IMR-90 (cell line): Measurements from ENCODE around the gene PRKAG2. TPM values are rescaled to one million over a fixed set of nuclear protein-coding genes. Genes with fewer than 3 reads are reported as not detected.

Experiments used
- ATAC-seq: fragments of 200-7000 bp; cut with Tn5 transposase; 2 replicates; pipeline ENCODE4 v1.9.1; 2020; ENCODE audit warnings: low read depth, mild to moderate bottlenecking, moderate library complexity
- BruUV-seq: library from RNA; stranded (reverse); fragments of 400-500 nt; replicated peaks from 2 replicates; lab custom pipeline; 2021; lab: Mats Ljungman, UMichigan
- CTCF ChIA-PET: fragments of 300-600 bp; formaldehyde crosslinking; extraction: SDS; loops from one replicate; lab custom pipeline; 2021; ENCODE audit warnings: antibody characterized with exemption; lab: Yijun Ruan, JAX
- POLR2A ChIA-PET: fragments of 300-600 bp; sonication (Branson Sonifier 250); formaldehyde crosslinking; loops from one replicate; lab custom pipeline; 2022; ENCODE audit warnings: antibody characterized with exemption; ENCODE audit not compliant: unreplicated experiment; lab: Charles Lee
- DNase-seq: peaks from one replicate; pipeline ENCODE4 v3.0.0; 2013
- H2AFZ ChIP-seq: replicated peaks from 2 replicates; pipeline ENCODE3; 2013; ENCODE audit warnings: low read length, mild to moderate bottlenecking; ENCODE audit not compliant: poor library complexity
- H2AK5ac ChIP-seq: 2 replicates; pipeline ENCODE4 v1.6.1; 2013; ENCODE audit warnings: low read depth, low read length, inconsistent platforms
- H2AK9ac ChIP-seq: replicated peaks from 2 replicates; pipeline ENCODE3; 2013; ENCODE audit warnings: mild to moderate bottlenecking, low read depth, low read length, moderate library complexity; ENCODE audit not compliant: poor library complexity
- H2BK120ac ChIP-seq: 2 replicates; pipeline ENCODE4 v1.6.1; 2013; ENCODE audit warnings: low read depth, low read length, inconsistent platforms
- H2BK15ac ChIP-seq: 3 replicates; pipeline ENCODE4 v1.6.1; 2013; ENCODE audit warnings: low read depth, low read length, inconsistent platforms
- H2BK20ac ChIP-seq: 2 replicates; pipeline ENCODE4 v1.6.1; 2013; ENCODE audit warnings: low read depth, mild to moderate bottlenecking, inconsistent platforms, low read length, moderate library complexity
- H2BK5ac ChIP-seq: 2 replicates; pipeline ENCODE4 v1.6.1; 2013; ENCODE audit warnings: mild to moderate bottlenecking, low read depth, low read length, inconsistent platforms; ENCODE audit not compliant: poor library complexity, severe bottlenecking
- H3K14ac ChIP-seq: replicated peaks from 2 replicates; pipeline ENCODE4 v1.6.1; 2013; ENCODE audit warnings: low read depth, low read length, inconsistent platforms
- H3K18ac ChIP-seq: 2 replicates; pipeline ENCODE4 v1.6.1; 2013; ENCODE audit warnings: low read depth, low read length, control low read depth
- H3K23ac ChIP-seq: 2 replicates; pipeline ENCODE4 v1.6.1; 2013; ENCODE audit warnings: low read depth, low read length, inconsistent platforms
- H3K27ac ChIP-seq: 2 replicates; pipeline ENCODE4 v1.5.1; 2013; ENCODE audit warnings: mild to moderate bottlenecking, control low read depth, low read length; ENCODE audit not compliant: insufficient read depth
- H3K27me3 ChIP-seq: 2 replicates; pipeline ENCODE4 v1.6.1; 2013; ENCODE audit warnings: low read length; ENCODE audit not compliant: control insufficient read depth, insufficient read depth
- H3K36me3 ChIP-seq: 2 replicates; pipeline ENCODE4 v1.6.1; 2013; ENCODE audit warnings: low read length, mixed read lengths; ENCODE audit not compliant: control insufficient read depth, insufficient read depth
- H3K4ac ChIP-seq: 2 replicates; pipeline ENCODE4 v1.6.1; 2013; ENCODE audit warnings: low read depth, low read length, inconsistent platforms
- H3K4me1 ChIP-seq: 2 replicates; pipeline ENCODE4 v1.6.1; 2013; ENCODE audit warnings: low read length, mixed read lengths; ENCODE audit not compliant: control insufficient read depth, insufficient read depth
- H3K4me2 ChIP-seq: 2 replicates; pipeline ENCODE4 v1.6.1; 2013; ENCODE audit warnings: low read depth, mild to moderate bottlenecking, control low read depth, low read length, moderate library complexity
- H3K4me3 ChIP-seq: 2 replicates; pipeline ENCODE4 v1.5.1; 2013; ENCODE audit warnings: low read depth, mild to moderate bottlenecking, control low read depth, low read length, moderate library complexity; ENCODE audit not compliant: insufficient read depth
- H3K56ac ChIP-seq: 2 replicates; pipeline ENCODE4 v1.6.1; 2013; ENCODE audit warnings: low read length, inconsistent platforms; ENCODE audit not compliant: insufficient read depth; ENCODE audit errors: extremely low read depth
- H3K79me1 ChIP-seq, 2 experiments: 2 replicates each; pipeline ENCODE4 v1.6.1; 2013; ENCODE audit warnings: low read length in 2 of 2, inconsistent platforms in 1 of 2, low read depth in 1 of 2
- H3K9ac ChIP-seq: 2 replicates; pipeline ENCODE4 v1.6.1; 2013; ENCODE audit warnings: low read depth, low read length, control low read depth
- H3K9me1 ChIP-seq: 2 replicates; pipeline ENCODE4 v1.6.1; 2013; ENCODE audit warnings: low read length, inconsistent platforms; ENCODE audit not compliant: insufficient read depth
- H3K9me3 ChIP-seq: 2 replicates; pipeline ENCODE4 v1.6.1; 2013; ENCODE audit warnings: low read length; ENCODE audit not compliant: control insufficient read depth, insufficient read depth
- H4K20me1 ChIP-seq: 2 replicates; pipeline ENCODE4 v1.6.1; 2013; ENCODE audit warnings: low read length, inconsistent platforms; ENCODE audit not compliant: insufficient read depth
- H4K5ac ChIP-seq: 2 replicates; pipeline ENCODE4 v1.6.1; 2013; ENCODE audit warnings: mild to moderate bottlenecking, low read depth, low read length, control low read depth
- H4K8ac ChIP-seq, 2 experiments: 2 replicates each; pipeline ENCODE4 v1.6.1; 2013; ENCODE audit warnings: low read depth in 2 of 2, low read length in 2 of 2, control low read depth in 1 of 2, inconsistent platforms in 1 of 2
- H4K91ac ChIP-seq: 2 replicates; pipeline ENCODE4 v1.6.1; 2013; ENCODE audit warnings: low read depth, low read length, inconsistent platforms; ENCODE audit not compliant: insufficient read depth
- BHLHE40 ChIP-seq: fragments of 150-350 bp; IDR thresholded peaks from 2 replicates; pipeline ENCODE4 v1.6.1; 2016; ENCODE audit warnings: mild to moderate bottlenecking, low read depth, low read length
- CEBPB ChIP-seq: IDR thresholded peaks from 2 replicates; pipeline ENCODE4 v1.6.1; 2012; ENCODE audit warnings: low read depth, low read length, improper control_type of control experiment
- CHD1 ChIP-seq: IDR thresholded peaks from 2 replicates; pipeline ENCODE4 v1.6.1; 2012; ENCODE audit warnings: low read depth, low read length, improper control_type of control experiment
- FOS ChIP-seq: fragments of 150-350 bp; IDR thresholded peaks from 2 replicates; pipeline ENCODE4 v1.6.1; 2016; ENCODE audit warnings: low read depth, low read length
- MAFK ChIP-seq: IDR thresholded peaks from 2 replicates; pipeline ENCODE4 v1.6.1; 2012; ENCODE audit warnings: low read depth, low read length, improper control_type of control experiment
- MAZ ChIP-seq: IDR thresholded peaks from 2 replicates; pipeline ENCODE4 v1.6.1; 2012; ENCODE audit warnings: low read depth, mild to moderate bottlenecking, low read length, improper control_type of control experiment, moderate library complexity, borderline replicate concordance
- MXI1 ChIP-seq: IDR thresholded peaks from 2 replicates; pipeline ENCODE4 v1.6.1; 2012; ENCODE audit warnings: low read depth, mild to moderate bottlenecking, low read length, moderate library complexity, borderline replicate concordance
- NFE2L2 ChIP-seq: fragments of 150-350 bp; IDR thresholded peaks from 2 replicates; pipeline ENCODE4 v1.6.1; 2016; ENCODE audit warnings: low read depth, mild to moderate bottlenecking, low read length
- POLR2A ChIP-seq: IDR thresholded peaks from 2 replicates; pipeline ENCODE4 v1.6.1; 2012; ENCODE audit warnings: mild to moderate bottlenecking, low read depth, low read length
- RAD21 ChIP-seq: IDR thresholded peaks from 2 replicates; pipeline ENCODE4 v1.6.1; 2012; ENCODE audit warnings: low read length, improper control_type of control experiment
- RCOR1 ChIP-seq: IDR thresholded peaks from 2 replicates; pipeline ENCODE4 v1.6.1; 2012; ENCODE audit warnings: mild to moderate bottlenecking, low read length, improper control_type of control experiment; ENCODE audit not compliant: insufficient replicate concordance
- RFX5 ChIP-seq: IDR thresholded peaks from 2 replicates; pipeline ENCODE4 v1.8.0; 2012; ENCODE audit warnings: low read depth, mild to moderate bottlenecking, low read length, moderate library complexity
- SMC3 ChIP-seq: fragments of 150-350 bp; IDR thresholded peaks from 2 replicates; pipeline ENCODE4 v1.6.1; 2016; ENCODE audit warnings: low read depth, mild to moderate bottlenecking, antibody characterized with exemption, low read length, moderate library complexity
- WGBS, 2 experiments: methylation state at CpG; one replicate each; pipeline versions ENCODE4 v1.1.5 to v1.1.7; 2013; ENCODE audit warnings: missing lambda C conversion rate in 2 of 2; ENCODE audit not compliant: insufficient read length in 1 of 2; ENCODE audit errors: extremely low coverage in 2 of 2; 5-methylcytosine and 5-hydroxymethylcytosine counted together
- dilution Hi-C: fragments of 300-500 bp; cut with HindIII; formaldehyde crosslinking; loops from one replicate; pipeline ENCODE4 v1.14.3; 2018; ENCODE audit warnings: low sequenced_read_pairs; ENCODE audit not compliant: unreplicated experiment
- in situ Hi-C: fragments of 300-500 bp; cut with MboI; formaldehyde crosslinking; loops from 3 replicates; pipeline ENCODE4 v1.14.3; 2019; ENCODE audit warnings: low sequenced_read_pairs, inconsistent platforms, mixed read lengths
- intact Hi-C: fragments of 100-400 bp; cut with micrococcal nuclease; formaldehyde crosslinking; loops from 2 replicates; pipeline ENCODE4 v1.10.0; 2022
- polyA plus RNA-seq, 3 experiments: library from polyadenylated mRNA; depleted of rRNA; stranded (reverse); fragments of >200 nt; gene quantifications; 2 replicates each; pipeline ENCODE4 v1.2.3, GENCODE V29; 2012; ENCODE audit warnings: low replicate concordance in 1 of 3
- total RNA-seq: library from RNA; depleted of rRNA; stranded (reverse); fragments of >200 nt; gene quantifications from 2 replicates; pipeline ENCODE4 v1.2.3, GENCODE V29; 2012
- TF ChIP-seq, protein P1 (sequence below): conservative IDR thresholded peaks from 2 replicates; pipeline ENCODE4 v1.5.1; 2012; ENCODE audit warnings: mild to moderate bottlenecking, low read depth, low read length, improper control_type of control experiment
- TF ChIP-seq, protein P2 (sequence below): fragments of 150-350 bp; IDR thresholded peaks from 2 replicates; pipeline ENCODE4 v1.6.1; 2017; ENCODE audit warnings: mild to moderate bottlenecking, antibody characterized with exemption, low read length, low read depth
- TF ChIP-seq, protein P3 (sequence below): fragments of 150-350 bp; IDR thresholded peaks from 2 replicates; pipeline ENCODE4 v1.6.1; 2016; ENCODE audit warnings: low read depth, mild to moderate bottlenecking, low read length, moderate library complexity, borderline replicate concordance

The PRKAG2 gene
- total and polyA plus RNA-seq, 2 of the 4 experiments (the other 2 are of a cell fraction): 15.4 to 21.6 TPM

DNA sequence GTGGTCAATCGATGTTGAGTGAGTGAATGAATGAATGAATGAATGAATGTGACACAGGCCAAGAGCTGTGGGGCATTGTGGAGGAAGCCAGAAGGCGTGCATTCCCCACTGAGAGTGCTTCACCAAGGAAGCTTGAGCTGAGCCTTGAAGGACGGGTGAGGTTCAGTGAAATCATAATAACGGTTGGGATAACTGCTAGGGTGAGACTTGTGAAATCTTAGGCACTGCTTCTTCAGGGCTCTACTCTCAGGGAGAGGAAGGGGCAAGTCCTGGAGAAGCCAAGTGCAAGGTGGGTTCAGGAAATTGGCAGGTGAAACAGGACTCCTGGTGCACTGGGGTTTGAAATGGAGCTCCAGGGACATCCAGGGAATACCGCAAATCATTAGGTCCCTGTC is 23.7 kb upstream of the PRKAG2 start:
- Histone ChIP-seq H3K23ac (no peak overlapping the region), H2BK120ac (no peak overlapping the region), H3K36me3 (no peaks in the 10 kb centered on the region), H3K9ac (no peak overlapping the region), H3K9me3 (no peaks in the 10 kb centered on the region), H3K14ac (no peak overlapping the region), H2AFZ (no peak overlapping the region), H4K8ac (no peak overlapping the region), H4K20me1 (no peaks in the 10 kb centered on the region), H3K4me3 (no peak overlapping the region), H3K79me1 (no peaks in the 10 kb centered on the region), H4K5ac (no peak overlapping the region), H3K18ac (no peak overlapping the region), H3K56ac (no peak overlapping the region), H3K27ac (no peak overlapping the region), H4K91ac (no peak overlapping the region), H2BK5ac (no peak overlapping the region), H3K27me3 (peaks cover 29% of the 10 kb centered on the region), H3K4me2 (no peak overlapping the region), H3K4me1 (peaks cover 4% of the 10 kb centered on the region), H2AK5ac (no peak overlapping the region), H3K4ac (no peak overlapping the region), H2BK20ac (no peak overlapping the region), H2AK9ac (no peak overlapping the region), H2BK15ac (no peak overlapping the region), H3K9me1 (no peaks in the 10 kb centered on the region)
- BruUV-seq: no TSS peak
- dilution Hi-C loops: no loop called here
- TF ChIP-seq, protein P1, sequence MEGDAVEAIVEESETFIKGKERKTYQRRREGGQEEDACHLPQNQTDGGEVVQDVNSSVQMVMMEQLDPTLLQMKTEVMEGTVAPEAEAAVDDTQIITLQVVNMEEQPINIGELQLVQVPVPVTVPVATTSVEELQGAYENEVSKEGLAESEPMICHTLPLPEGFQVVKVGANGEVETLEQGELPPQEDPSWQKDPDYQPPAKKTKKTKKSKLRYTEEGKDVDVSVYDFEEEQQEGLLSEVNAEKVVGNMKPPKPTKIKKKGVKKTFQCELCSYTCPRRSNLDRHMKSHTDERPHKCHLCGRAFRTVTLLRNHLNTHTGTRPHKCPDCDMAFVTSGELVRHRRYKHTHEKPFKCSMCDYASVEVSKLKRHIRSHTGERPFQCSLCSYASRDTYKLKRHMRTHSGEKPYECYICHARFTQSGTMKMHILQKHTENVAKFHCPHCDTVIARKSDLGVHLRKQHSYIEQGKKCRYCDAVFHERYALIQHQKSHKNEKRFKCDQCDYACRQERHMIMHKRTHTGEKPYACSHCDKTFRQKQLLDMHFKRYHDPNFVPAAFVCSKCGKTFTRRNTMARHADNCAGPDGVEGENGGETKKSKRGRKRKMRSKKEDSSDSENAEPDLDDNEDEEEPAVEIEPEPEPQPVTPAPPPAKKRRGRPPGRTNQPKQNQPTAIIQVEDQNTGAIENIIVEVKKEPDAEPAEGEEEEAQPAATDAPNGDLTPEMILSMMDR: no peak
- TF ChIP-seq, protein P2, sequence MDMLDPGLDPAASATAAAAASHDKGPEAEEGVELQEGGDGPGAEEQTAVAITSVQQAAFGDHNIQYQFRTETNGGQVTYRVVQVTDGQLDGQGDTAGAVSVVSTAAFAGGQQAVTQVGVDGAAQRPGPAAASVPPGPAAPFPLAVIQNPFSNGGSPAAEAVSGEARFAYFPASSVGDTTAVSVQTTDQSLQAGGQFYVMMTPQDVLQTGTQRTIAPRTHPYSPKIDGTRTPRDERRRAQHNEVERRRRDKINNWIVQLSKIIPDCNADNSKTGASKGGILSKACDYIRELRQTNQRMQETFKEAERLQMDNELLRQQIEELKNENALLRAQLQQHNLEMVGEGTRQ: no peak
- TF ChIP-seq RCOR1 (no peak), BHLHE40 (no peak), RFX5 (no peak), SMC3 (no peak), MAZ (no peak), POLR2A (no peak), CHD1 (no peak), RAD21 (no peak), MAFK (no peak), MXI1 (no peak), NFE2L2 (no peak), FOS (no peak), CEBPB (no peak)
- TF ChIP-seq, protein P3, sequence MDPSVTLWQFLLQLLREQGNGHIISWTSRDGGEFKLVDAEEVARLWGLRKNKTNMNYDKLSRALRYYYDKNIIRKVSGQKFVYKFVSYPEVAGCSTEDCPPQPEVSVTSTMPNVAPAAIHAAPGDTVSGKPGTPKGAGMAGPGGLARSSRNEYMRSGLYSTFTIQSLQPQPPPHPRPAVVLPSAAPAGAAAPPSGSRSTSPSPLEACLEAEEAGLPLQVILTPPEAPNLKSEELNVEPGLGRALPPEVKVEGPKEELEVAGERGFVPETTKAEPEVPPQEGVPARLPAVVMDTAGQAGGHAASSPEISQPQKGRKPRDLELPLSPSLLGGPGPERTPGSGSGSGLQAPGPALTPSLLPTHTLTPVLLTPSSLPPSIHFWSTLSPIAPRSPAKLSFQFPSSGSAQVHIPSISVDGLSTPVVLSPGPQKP: no peak
- DNase-seq (no peak), ATAC-seq (no peak)
- ChIA-PET POLR2A (no interaction called here), CTCF (no interaction called here)
- intact Hi-C loops: no loop called here
- in situ Hi-C loops: no loop called here
- WGBS, 2 experiments: 29% methylated on average over 2 of the region's 5 CpGs; no CpG with 5 or more reads in 1 of the 2 experiments
